Measurements from ENCODE around the gene DNAH8. TPM values are rescaled to one million over a fixed set of nuclear protein-coding genes. Genes with fewer than 3 reads are reported as not detected.

DNAH8 gene
- total RNA-seq, 1 experiment from 2014 or later = not detected

DNA sequence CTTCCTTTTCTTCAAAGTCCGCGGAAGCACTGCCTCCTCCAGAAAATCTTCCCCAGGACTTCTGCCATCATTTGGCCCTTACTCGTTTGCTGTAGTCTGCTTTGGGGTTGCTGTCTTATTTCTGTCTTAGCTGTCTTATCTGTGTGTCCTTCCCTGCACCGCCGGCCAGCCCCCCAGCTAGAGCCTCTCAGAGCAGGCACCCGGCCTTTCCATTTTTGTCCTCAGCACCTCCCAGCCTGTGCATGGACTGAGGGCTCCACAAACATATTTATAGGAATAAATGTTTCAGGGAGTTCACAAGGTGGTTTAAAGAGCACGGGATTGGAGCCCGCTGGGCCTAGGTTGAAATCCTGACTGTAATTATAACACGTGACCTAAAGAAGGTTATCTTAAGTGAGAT is 341.6 kb downstream of the DNAH8 start:
- TF ChIP-seq SIN3A (IDR thresholded peaks at IDR 0.05; ENCODE audit: borderline replicate concordance, insufficient read depth, low read depth, low read length) (no peak), POLR2AphosphoS5 (IDR thresholded peaks at IDR 0.05; ENCODE audit: low read depth, low read length) (no peak), TCF7L2 (IDR thresholded peaks at IDR 0.05; ENCODE audit: low read depth, low read length) (no peak)
- CTCF ChIA-PET = no interaction called here

DNA sequence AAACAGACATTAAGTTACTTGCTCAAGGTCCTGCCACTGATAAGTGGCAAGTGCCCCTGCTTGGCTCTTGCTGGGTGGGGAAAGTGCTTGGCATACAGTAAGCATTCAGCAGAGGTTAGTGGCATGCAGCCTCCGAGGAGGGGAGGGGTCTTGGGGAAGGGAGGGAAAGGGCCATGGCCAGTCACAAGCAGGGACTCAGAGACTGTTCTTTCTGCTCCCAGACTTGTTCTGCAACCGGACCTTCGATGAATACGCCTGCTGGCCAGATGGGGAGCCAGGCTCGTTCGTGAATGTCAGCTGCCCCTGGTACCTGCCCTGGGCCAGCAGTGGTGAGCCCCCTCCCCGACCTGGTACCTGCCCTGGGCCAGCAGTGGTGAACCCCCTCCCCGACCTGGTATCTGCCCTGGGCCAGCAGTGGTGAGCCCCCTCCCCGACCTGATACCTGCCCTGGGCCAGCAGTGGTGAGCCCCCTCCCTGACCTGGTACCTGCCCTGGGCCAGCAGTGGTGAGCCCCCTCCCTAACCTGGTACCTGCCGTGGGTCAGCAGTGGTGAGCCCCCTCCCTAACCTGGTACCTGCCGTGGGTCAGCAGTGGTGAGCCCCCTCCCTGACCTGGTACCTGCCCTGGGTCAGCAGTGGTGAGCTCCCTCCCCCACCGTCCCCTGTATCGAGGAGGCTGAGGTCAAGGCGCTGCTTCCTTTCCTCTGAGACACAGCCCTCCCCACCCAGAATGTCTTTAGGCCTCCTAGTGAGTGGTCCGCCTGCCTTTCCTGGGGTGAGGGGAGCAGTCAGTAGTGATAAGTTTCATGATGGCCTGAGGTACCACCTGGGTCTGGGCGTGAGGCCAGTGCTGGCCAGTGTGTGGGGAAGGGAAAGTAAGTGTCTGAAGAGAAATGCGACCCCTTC is 342.4 kb downstream of the DNAH8 start:
- H3K9me3 ChIP-seq (ENCODE audit: control insufficient read depth, insufficient read depth, low read depth, low read length) = no peaks in the 10 kb centered on the region

More for the DNA sequence above, 341.6 kb downstream of the DNAH8 start:
- POLR2A ChIA-PET = no interaction called here
- in situ Hi-C loops (cut with HindIII; ENCODE audit: low pct_unique_long_range_greater_than_20kb, low sequenced_read_pairs) = no loop called here
- Histone ChIP-seq H3K36me3 (ENCODE audit: control insufficient read depth, insufficient read depth, low read length) (no peaks in the 10 kb centered on the region), H3K9me3 (ENCODE audit: control insufficient read depth, insufficient read depth, low read depth, low read length) (no peaks in the 10 kb centered on the region), H3K27ac (ENCODE audit: low read length) (no peak overlapping the region), H3K4me3 (ENCODE audit: low read depth in 2 of 2, low read length in 2 of 2) (no peak overlapping the region), H3K4me1 (ENCODE audit: control insufficient read depth, insufficient read depth, low read length) (peaks cover 4% of the 10 kb centered on the region; the same call in 1 of the 2 replicates), H3K27me3 (ENCODE audit: control insufficient read depth, insufficient read depth, low read length) (peaks cover 2% of the 10 kb centered on the region; the same call in 1 of the 2 replicates)
- BruUV-seq (replicated peaks) = no TSS peak
- intact Hi-C loops (cut with micrococcal nuclease; ENCODE audit: unreplicated experiment) = no loop called here
- no peak for DNase-seq (ENCODE audit: low read depth, low spot score)
- no peak for ATAC-seq

DNA sequence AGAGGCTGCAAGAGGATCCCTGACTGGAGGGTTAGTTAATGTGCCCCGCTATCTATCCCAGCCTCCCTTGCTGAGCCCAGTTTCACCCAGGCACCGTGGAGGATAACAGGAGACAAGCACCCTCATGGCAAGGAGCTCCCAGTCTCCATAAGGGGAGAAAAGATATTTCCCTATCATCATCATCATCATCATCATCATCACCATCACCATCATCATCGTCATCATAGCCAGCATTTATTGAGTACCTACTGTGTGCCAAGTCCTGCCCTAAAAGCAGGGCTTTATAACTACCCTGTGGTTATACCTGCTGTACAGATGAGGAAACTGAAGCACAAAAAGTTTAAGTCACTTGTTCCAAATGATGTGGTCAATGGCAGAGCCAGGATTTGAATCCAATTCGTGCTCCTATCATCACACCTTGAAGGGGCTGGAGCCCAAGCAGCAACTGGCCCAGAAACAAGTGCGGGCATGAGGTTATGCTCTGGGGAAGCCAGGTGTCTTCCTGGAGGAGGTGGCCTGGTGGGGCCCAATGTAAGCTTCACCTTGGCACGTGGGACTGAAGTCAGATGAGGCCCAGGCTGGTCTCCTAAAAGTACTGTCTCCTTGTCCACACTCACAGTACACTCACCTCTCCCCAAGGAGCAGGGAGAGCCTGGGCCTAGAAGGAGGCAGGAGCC is 343.5 kb downstream of the DNAH8 start:
- Histone ChIP-seq H3K4me1 (ENCODE audit: control insufficient read depth, insufficient read depth, low read length) (peaks cover 7% of the 10 kb centered on the region; the same call in 1 of the 2 replicates), H3K36me3 (ENCODE audit: control insufficient read depth, insufficient read depth, low read length) (no peaks in the 10 kb centered on the region), H3K9me3 (ENCODE audit: control insufficient read depth, insufficient read depth, low read depth, low read length) (no peaks in the 10 kb centered on the region), H3K27me3 (ENCODE audit: control insufficient read depth, insufficient read depth, low read length) (peaks cover 2% of the 10 kb centered on the region; the same call in 1 of the 2 replicates), H3K27ac (ENCODE audit: low read length) (no peak overlapping the region), H3K4me3 (ENCODE audit: low read depth in 2 of 2, low read length in 2 of 2) (no peak overlapping the region)
- no peak for DNase-seq (ENCODE audit: low read depth, low spot score)
- no peak for ATAC-seq
- in situ Hi-C loops (cut with HindIII; ENCODE audit: low pct_unique_long_range_greater_than_20kb, low sequenced_read_pairs) (no loop called here), intact Hi-C loops (cut with micrococcal nuclease; ENCODE audit: unreplicated experiment) (no loop called here)
- ChIA-PET CTCF (no interaction called here), POLR2A (no interaction called here)
- BruUV-seq (replicated peaks) = no TSS peak
- TF ChIP-seq, protein P1, sequence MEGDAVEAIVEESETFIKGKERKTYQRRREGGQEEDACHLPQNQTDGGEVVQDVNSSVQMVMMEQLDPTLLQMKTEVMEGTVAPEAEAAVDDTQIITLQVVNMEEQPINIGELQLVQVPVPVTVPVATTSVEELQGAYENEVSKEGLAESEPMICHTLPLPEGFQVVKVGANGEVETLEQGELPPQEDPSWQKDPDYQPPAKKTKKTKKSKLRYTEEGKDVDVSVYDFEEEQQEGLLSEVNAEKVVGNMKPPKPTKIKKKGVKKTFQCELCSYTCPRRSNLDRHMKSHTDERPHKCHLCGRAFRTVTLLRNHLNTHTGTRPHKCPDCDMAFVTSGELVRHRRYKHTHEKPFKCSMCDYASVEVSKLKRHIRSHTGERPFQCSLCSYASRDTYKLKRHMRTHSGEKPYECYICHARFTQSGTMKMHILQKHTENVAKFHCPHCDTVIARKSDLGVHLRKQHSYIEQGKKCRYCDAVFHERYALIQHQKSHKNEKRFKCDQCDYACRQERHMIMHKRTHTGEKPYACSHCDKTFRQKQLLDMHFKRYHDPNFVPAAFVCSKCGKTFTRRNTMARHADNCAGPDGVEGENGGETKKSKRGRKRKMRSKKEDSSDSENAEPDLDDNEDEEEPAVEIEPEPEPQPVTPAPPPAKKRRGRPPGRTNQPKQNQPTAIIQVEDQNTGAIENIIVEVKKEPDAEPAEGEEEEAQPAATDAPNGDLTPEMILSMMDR (IDR thresholded peaks at IDR 0.05) = no peak
- no peak for TF ChIP-seq SIN3A (IDR thresholded peaks at IDR 0.05; ENCODE audit: borderline replicate concordance, insufficient read depth, low read depth, low read length)
- TF ChIP-seq POLR2AphosphoS5 (IDR thresholded peaks at IDR 0.05; ENCODE audit: low read depth, low read length) = no peak
- TF ChIP-seq, protein P2, sequence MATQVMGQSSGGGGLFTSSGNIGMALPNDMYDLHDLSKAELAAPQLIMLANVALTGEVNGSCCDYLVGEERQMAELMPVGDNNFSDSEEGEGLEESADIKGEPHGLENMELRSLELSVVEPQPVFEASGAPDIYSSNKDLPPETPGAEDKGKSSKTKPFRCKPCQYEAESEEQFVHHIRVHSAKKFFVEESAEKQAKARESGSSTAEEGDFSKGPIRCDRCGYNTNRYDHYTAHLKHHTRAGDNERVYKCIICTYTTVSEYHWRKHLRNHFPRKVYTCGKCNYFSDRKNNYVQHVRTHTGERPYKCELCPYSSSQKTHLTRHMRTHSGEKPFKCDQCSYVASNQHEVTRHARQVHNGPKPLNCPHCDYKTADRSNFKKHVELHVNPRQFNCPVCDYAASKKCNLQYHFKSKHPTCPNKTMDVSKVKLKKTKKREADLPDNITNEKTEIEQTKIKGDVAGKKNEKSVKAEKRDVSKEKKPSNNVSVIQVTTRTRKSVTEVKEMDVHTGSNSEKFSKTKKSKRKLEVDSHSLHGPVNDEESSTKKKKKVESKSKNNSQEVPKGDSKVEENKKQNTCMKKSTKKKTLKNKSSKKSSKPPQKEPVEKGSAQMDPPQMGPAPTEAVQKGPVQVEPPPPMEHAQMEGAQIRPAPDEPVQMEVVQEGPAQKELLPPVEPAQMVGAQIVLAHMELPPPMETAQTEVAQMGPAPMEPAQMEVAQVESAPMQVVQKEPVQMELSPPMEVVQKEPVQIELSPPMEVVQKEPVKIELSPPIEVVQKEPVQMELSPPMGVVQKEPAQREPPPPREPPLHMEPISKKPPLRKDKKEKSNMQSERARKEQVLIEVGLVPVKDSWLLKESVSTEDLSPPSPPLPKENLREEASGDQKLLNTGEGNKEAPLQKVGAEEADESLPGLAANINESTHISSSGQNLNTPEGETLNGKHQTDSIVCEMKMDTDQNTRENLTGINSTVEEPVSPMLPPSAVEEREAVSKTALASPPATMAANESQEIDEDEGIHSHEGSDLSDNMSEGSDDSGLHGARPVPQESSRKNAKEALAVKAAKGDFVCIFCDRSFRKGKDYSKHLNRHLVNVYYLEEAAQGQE (IDR thresholded peaks at IDR 0.05; ENCODE audit: insufficient read depth in 1 of 2, low read depth in 2 of 2, low read length in 1 of 2) = no peak
- TF ChIP-seq TCF7L2 (IDR thresholded peaks at IDR 0.05; ENCODE audit: low read depth, low read length) = no peak

More for the DNA sequence above, 342.4 kb downstream of the DNAH8 start:
- intact Hi-C loops (cut with micrococcal nuclease; ENCODE audit: unreplicated experiment) (no loop called here), in situ Hi-C loops (cut with HindIII; ENCODE audit: low pct_unique_long_range_greater_than_20kb, low sequenced_read_pairs) (no loop called here)
- ATAC-seq = no peak
- Histone ChIP-seq H3K4me1 (ENCODE audit: control insufficient read depth, insufficient read depth, low read length) (peaks cover 7% of the 10 kb centered on the region; the same call in 1 of the 2 replicates), H3K27ac (ENCODE audit: low read length) (no peak overlapping the region), H3K4me3 (ENCODE audit: low read depth in 2 of 2, low read length in 2 of 2) (no peak overlapping the region), H3K27me3 (ENCODE audit: control insufficient read depth, insufficient read depth, low read length) (peaks cover 2% of the 10 kb centered on the region; the same call in 1 of the 2 replicates), H3K36me3 (ENCODE audit: control insufficient read depth, insufficient read depth, low read length) (no peaks in the 10 kb centered on the region)
- CTCF ChIA-PET = no interaction called here
- no peak for TF ChIP-seq SIN3A (IDR thresholded peaks at IDR 0.05; ENCODE audit: borderline replicate concordance, insufficient read depth, low read depth, low read length)
- POLR2A ChIA-PET = interaction anchor here (0.5 kb wide), 1 partner anchor 101 kb away, joined by 7 read pairs; no protein-coding TSS in a partner anchor
- BruUV-seq (replicated peaks) = no TSS peak
- DNase-seq (ENCODE audit: low read depth, low spot score) = no peak

All from Panc1 (cell line).